ENCODE measurements around the gene AP3S2. TPM values are rescaled to one million over a fixed set of nuclear protein-coding genes. Genes with fewer than 3 reads are reported as not detected.
"Not testable (repeated sequence)": the region's sequence is repeated elsewhere in the genome, so short reads cannot be mapped to it uniquely, and the experiment has no call there.

The AP3S2 gene
- total and polyA plus RNA-seq, 2 of the 13 experiments (the other 11 are each of a cell fraction or from before 2014, with no cell fraction given) = 17.6 to 44.4 TPM

DNA sequence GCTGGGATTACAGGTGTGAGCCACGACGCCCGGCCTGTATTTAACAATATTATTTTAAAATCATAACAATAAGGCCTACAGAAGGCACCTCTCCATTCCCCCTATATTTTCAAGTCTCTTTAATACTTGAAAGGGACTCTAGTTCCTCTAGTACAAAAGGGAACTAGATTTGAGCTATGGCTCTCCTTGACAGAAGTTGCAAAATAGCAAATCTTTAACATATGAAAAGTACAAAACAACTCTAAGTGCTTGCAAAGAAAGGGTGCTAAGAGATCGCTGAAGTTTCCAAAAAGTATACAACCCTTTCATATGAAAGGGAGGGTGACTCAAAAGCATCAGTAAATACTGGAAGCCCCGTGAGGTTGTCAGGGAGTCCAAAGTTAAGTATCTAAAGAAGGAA lies 23.8 kb downstream of the AP3S2 start:
- no peak overlapping the region for H3K9ac ChIP-seq (ENCODE audit: insufficient read depth, low read depth, low read length)
- no peak overlapping the region for H2AFZ ChIP-seq (ENCODE audit: low read length)
- intact Hi-C loops (cut with micrococcal nuclease; ENCODE audit: unreplicated experiment) = no loop called here
- H3K4me3 ChIP-seq (replicated peaks in 1 of 3; ENCODE audit: insufficient read depth in 1 of 3, low read depth in 2 of 3, low read length in 3 of 3) = no peak overlapping the region
- H3K9me3 ChIP-seq (ENCODE audit: low read length) = no peaks in the 10 kb centered on the region
- FAIRE-seq (no peak), ATAC-seq (no peak), DNase-seq (ENCODE audit: low spot score) (no peak)
- no peak overlapping the region for H3K27ac ChIP-seq (ENCODE audit: extremely low read length, insufficient read depth, low read length)
- POLR2A ChIA-PET = no interaction called here
- H3K36me3 ChIP-seq (replicated peaks in 1 of 2; ENCODE audit: control insufficient read depth in 1 of 2, insufficient read depth in 2 of 2, low read length in 2 of 2) = peaks cover 1 to 7% of the 10 kb centered on the region in 2 experiments; a peak in 2 of 5 replicates
- CTCF ChIA-PET (ENCODE audit: low intra/inter-chr PET ratio, low total read pairs) = no interaction called here
- H3K79me2 ChIP-seq (ENCODE audit: insufficient read depth, low read length) = no peaks in the 10 kb centered on the region
- WGBS (ENCODE audit: low lambda C conversion rate) = 87% methylated on average over 5 of the region's 5 CpGs
- no peak overlapping the region for H3K4me2 ChIP-seq (ENCODE audit: low read depth, low read length)
- no TSS peak for BruUV-seq (replicated peaks)
- no peaks in the 10 kb centered on the region for H3K27me3 ChIP-seq (ENCODE audit: control insufficient read depth in 1 of 2, insufficient read depth in 2 of 2, low read length in 2 of 2)
- TF ChIP-seq, protein P1, sequence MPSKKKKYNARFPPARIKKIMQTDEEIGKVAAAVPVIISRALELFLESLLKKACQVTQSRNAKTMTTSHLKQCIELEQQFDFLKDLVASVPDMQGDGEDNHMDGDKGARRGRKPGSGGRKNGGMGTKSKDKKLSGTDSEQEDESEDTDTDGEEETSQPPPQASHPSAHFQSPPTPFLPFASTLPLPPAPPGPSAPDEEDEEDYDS (CRISPR knock-in tag; IDR thresholded peaks at IDR 0.05) = no peak
- TF ChIP-seq AGO1 (IDR thresholded peaks at IDR 0.05; ENCODE audit: low read depth, low read length, poor library complexity, severe bottlenecking) (no peak), ZNF670 (CRISPR knock-in tag; IDR thresholded peaks at IDR 0.05; ENCODE audit: borderline replicate concordance) (no peak), HOXD1 (CRISPR knock-in tag; IDR thresholded peaks at IDR 0.05) (no peak), RARA (CRISPR knock-in tag; IDR thresholded peaks at IDR 0.05) (no peak), ZNF784 (CRISPR knock-in tag; IDR thresholded peaks at IDR 0.05; ENCODE audit: borderline replicate concordance) (no peak), WIZ (CRISPR knock-in tag; IDR thresholded peaks at IDR 0.05) (no peak), JDP2 (CRISPR knock-in tag; IDR thresholded peaks at IDR 0.05; ENCODE audit: borderline replicate concordance) (no peak), ZNF792 (CRISPR knock-in tag; IDR thresholded peaks at IDR 0.05) (no peak), ZNF780A (CRISPR knock-in tag; IDR thresholded peaks at IDR 0.05) (no peak), NCOA1 (CRISPR knock-in tag; IDR thresholded peaks at IDR 0.05) (no peak), HNRNPLL (IDR thresholded peaks at IDR 0.05; ENCODE audit: low read depth, low read length, poor library complexity, severe bottlenecking) (no peak), ISL2 (CRISPR knock-in tag; IDR thresholded peaks at IDR 0.05) (no peak), ZNF614 (CRISPR knock-in tag; IDR thresholded peaks at IDR 0.05; ENCODE audit: borderline replicate concordance) (no peak)
- in situ Hi-C loops (cut with HindIII; ENCODE audit: extremely low pct_ligation_motif_present, low pct_unique_long_range_greater_than_20kb) = no loop called here
- H4K20me1 ChIP-seq (ENCODE audit: insufficient read depth, low read length) = no peaks in the 10 kb centered on the region
- peaks cover 27% of the 10 kb centered on the region for H3K4me1 ChIP-seq (ENCODE audit: insufficient read depth, low read length)

DNA sequence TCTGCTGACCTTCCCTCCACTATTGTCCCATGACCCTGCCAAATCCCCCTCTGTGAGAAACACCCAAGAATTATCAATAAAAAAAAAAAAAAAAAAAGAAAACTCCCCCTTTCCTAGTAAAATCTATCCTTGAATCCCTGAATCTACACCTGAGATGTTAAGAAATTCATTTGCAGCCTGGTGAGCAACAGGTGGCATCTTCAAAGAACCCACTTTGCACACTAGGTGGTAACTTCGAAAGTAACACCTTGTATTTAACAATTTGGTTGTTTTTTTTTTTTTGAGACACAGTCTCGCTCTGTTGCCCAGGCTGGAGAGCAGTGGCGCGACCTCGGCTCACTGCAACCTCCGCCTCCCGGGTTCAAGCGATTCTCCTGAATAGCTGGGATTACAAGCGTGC lies 24.3 kb downstream of the AP3S2 start:
- POLR2A ChIA-PET; BruUV-seq (replicated peaks); H3K27me3 ChIP-seq (ENCODE audit: control insufficient read depth in 1 of 2, insufficient read depth in 2 of 2, low read length in 2 of 2); H2AFZ ChIP-seq (ENCODE audit: low read length); H3K4me2 ChIP-seq (ENCODE audit: low read depth, low read length); H3K27ac ChIP-seq (ENCODE audit: extremely low read length, insufficient read depth, low read length); intact Hi-C loops (cut with micrococcal nuclease; ENCODE audit: unreplicated experiment); CTCF ChIA-PET (ENCODE audit: low intra/inter-chr PET ratio, low total read pairs); FAIRE-seq; H3K4me3 ChIP-seq (replicated peaks in 1 of 3; ENCODE audit: insufficient read depth in 1 of 3, low read depth in 2 of 3, low read length in 3 of 3); DNase-seq (ENCODE audit: low spot score); H3K9ac ChIP-seq (ENCODE audit: insufficient read depth, low read depth, low read length); H3K36me3 ChIP-seq (replicated peaks in 1 of 2; ENCODE audit: control insufficient read depth in 1 of 2, insufficient read depth in 2 of 2, low read length in 2 of 2); H4K20me1 ChIP-seq (ENCODE audit: insufficient read depth, low read length); H3K9me3 ChIP-seq (ENCODE audit: low read length); H3K79me2 ChIP-seq (ENCODE audit: insufficient read depth, low read length); ATAC-seq; in situ Hi-C loops (cut with HindIII; ENCODE audit: extremely low pct_ligation_motif_present, low pct_unique_long_range_greater_than_20kb): not testable (repeated sequence)
- H3K4me1 ChIP-seq (ENCODE audit: insufficient read depth, low read length) = peaks cover 27% of the 10 kb centered on the region
- WGBS (ENCODE audit: low lambda C conversion rate) = 93% methylated on average over 9 of the region's 9 CpGs

Data from HepG2 (cell line).